SK-N-SH (cell line): ENCODE measurements around the gene KCNK6.

Experiments
- EZH2phosphoT487 ChIP-seq: fragments of 200-600 bp; sonication (generic); IDR thresholded peaks from 2 replicates; pipeline ENCODE4 v1.6.1; 2017; ENCODE audit warnings: low read depth, mixed run types, mild to moderate bottlenecking, antibody characterized with exemption, moderate library complexity, borderline replicate concordance
- FOXJ3 ChIP-seq: sonication (generic); formaldehyde crosslinking; IDR thresholded peaks from 2 replicates; pipeline ENCODE4 v1.5.1; 2020; ENCODE audit warnings: mild to moderate bottlenecking, missing genetic modification reagents
- GATA2 ChIP-seq: sonication (generic); formaldehyde crosslinking; IDR thresholded peaks from 2 replicates; pipeline ENCODE4 v1.5.0; 2020; ENCODE audit warnings: mild to moderate bottlenecking, missing genetic modification reagents
- POLR2AphosphoS5 ChIP-seq: IDR thresholded peaks from 2 replicates; pipeline ENCODE4 v1.6.1; 2012; ENCODE audit warnings: low read depth, low read length
- RAD21 ChIP-seq: IDR thresholded peaks from 2 replicates; pipeline ENCODE4 v1.6.1; 2012; ENCODE audit warnings: mild to moderate bottlenecking, low read length
- RFX5 ChIP-seq: IDR thresholded peaks from 2 replicates; pipeline ENCODE4 v1.6.1; 2012; ENCODE audit warnings: mild to moderate bottlenecking, improper control_type of control experiment, low read length
- RXRA ChIP-seq: IDR thresholded peaks from 2 replicates; pipeline ENCODE4 v1.4.0; 2012; ENCODE audit warnings: low read depth, mild to moderate bottlenecking, borderline replicate concordance
- TAF1 ChIP-seq: IDR thresholded peaks from 2 replicates; pipeline ENCODE4 v1.6.1; 2012; ENCODE audit warnings: low read depth, mild to moderate bottlenecking, low read length, moderate library complexity, borderline replicate concordance
- TEAD4 ChIP-seq: IDR thresholded peaks from 2 replicates; pipeline ENCODE4 v1.4.0; 2012; ENCODE audit warnings: mild to moderate bottlenecking, borderline replicate concordance; ENCODE audit not compliant: insufficient read depth
- YY1 ChIP-seq: IDR thresholded peaks from 2 replicates; pipeline ENCODE4 v1.4.0; 2012; ENCODE audit warnings: low read depth, mild to moderate bottlenecking
- TF ChIP-seq, protein P1 (sequence below): fragments of 200-600 bp; sonication (generic); IDR thresholded peaks from 2 replicates; pipeline ENCODE4 v1.6.1; 2017; ENCODE audit warnings: antibody characterized with exemption, mild to moderate bottlenecking, moderate library complexity
- TF ChIP-seq, protein P2 (sequence below): IDR thresholded peaks from 2 replicates; pipeline ENCODE4 v1.4.0; 2012; ENCODE audit warnings: low read depth, borderline replicate concordance

- TF ChIP-seq, protein P1, sequence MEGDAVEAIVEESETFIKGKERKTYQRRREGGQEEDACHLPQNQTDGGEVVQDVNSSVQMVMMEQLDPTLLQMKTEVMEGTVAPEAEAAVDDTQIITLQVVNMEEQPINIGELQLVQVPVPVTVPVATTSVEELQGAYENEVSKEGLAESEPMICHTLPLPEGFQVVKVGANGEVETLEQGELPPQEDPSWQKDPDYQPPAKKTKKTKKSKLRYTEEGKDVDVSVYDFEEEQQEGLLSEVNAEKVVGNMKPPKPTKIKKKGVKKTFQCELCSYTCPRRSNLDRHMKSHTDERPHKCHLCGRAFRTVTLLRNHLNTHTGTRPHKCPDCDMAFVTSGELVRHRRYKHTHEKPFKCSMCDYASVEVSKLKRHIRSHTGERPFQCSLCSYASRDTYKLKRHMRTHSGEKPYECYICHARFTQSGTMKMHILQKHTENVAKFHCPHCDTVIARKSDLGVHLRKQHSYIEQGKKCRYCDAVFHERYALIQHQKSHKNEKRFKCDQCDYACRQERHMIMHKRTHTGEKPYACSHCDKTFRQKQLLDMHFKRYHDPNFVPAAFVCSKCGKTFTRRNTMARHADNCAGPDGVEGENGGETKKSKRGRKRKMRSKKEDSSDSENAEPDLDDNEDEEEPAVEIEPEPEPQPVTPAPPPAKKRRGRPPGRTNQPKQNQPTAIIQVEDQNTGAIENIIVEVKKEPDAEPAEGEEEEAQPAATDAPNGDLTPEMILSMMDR, result no peak
- no peak for TF ChIP-seq RAD21
- TF ChIP-seq RXRA, result no peak
- TF ChIP-seq, protein P2, sequence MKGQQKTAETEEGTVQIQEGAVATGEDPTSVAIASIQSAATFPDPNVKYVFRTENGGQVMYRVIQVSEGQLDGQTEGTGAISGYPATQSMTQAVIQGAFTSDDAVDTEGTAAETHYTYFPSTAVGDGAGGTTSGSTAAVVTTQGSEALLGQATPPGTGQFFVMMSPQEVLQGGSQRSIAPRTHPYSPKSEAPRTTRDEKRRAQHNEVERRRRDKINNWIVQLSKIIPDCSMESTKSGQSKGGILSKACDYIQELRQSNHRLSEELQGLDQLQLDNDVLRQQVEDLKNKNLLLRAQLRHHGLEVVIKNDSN, result no peak
- no peak for TF ChIP-seq EZH2phosphoT487
- no peak for TF ChIP-seq TAF1
- TF ChIP-seq YY1, result 0 out of 2 replicates have a peak, but pooled peaks have one; percentile 42
- TF ChIP-seq TEAD4, result no peak
- no peak for TF ChIP-seq GATA2
- peak; percentile 21; the same call in 1 of the 2 replicates for TF ChIP-seq POLR2AphosphoS5
- TF ChIP-seq RFX5, result peak; percentile 13; the same call in 1 of the 2 replicates
- TF ChIP-seq FOXJ3 (CRISPR knock-in tag), result no peak
Measured at GRCh38 chr19:38315657-38316476, 3.8 kb upstream of the KCNK6 start, which contains the start of gene YIF1B.
